HG03066 (cell line): ENCODE data around the gene FNDC11.

Experiments used
- ATAC-seq: cut with Tn5 transposase; IDR thresholded peaks from one replicate; pipeline ENCODE4 v1.9.1; 2021; ENCODE audit warnings: low read depth; ENCODE audit not compliant: unreplicated experiment

Gene FNDC11

DNA sequence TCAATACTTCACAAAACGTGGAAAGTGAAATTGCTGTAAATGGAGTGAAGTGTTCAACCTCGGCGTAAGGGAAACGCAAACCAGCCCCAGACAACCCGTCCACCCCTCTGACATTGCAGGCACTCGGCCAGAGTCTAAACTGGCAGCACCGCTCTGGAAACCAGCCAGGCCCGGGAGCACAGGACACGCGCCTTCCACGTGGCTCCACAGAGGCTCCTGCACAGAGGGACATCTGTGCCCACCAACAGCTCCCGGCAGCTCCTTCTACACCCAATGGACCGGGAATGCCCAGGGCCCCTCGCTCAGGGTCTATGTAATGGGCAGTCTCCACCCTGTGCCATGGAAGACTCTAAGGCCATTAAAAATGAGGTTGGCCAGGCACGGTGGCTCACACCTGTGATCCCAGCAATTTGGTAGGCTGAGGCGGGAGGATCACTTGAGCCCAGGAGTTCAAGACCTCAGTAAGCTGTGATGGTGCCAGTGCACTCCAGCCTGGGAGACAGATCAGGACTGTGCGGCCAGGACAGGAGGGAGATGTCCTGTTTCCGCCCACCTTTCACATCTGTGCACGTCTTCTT lies 23.4 kb downstream of the FNDC11 start:
- no peak for ATAC-seq

GRCh38 chr20:63578224-63579016 lies 24.5 kb downstream of the FNDC11 start:
- no peak for ATAC-seq

GRCh38 chr20:63579017-63579694 lies 25.2 kb downstream of the FNDC11 start:
- no peak for ATAC-seq

DNA sequence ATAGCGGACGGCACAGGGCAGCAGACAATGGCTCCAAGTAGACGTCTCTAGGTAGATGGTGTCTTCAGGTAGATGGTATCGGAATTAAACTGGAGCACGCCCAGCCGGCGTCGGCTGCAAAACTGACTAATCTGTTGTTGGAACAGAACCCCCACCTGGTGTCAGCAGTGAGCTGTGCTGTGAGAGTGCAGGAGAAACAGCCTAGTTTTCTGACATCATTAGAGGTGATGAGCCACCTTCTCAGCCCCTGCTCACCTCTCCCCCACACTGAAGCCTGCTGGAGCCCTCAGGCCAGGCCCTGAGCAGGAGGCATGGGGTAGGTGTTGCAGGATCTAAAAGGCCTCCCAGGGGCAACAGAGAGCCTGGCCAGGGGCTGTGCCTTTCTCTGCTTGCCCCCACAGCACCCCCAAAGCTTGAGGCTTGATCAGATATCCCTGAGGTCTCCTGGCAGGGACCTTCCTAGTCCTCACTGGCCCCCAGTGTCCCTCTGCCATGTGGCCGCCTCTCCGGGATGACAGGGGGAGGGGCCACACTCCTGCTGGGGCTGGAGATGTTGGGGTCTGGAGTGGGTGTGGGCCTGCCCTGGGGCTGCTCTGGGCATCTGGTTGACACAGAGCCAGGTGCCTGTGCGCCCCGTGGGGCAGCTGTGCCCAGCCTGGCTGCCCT lies 27.0 kb downstream of the FNDC11 start:
- ATAC-seq: no peak

GRCh38 chr20:63582382-63583063 lies 28.6 kb downstream of the FNDC11 start:
- no peak for ATAC-seq

- ATAC-seq: no peak
Observed at GRCh38 chr20:63585616-63586565, 31.9 kb downstream of the FNDC11 start.

GRCh38 chr20:63586797-63587196 lies 32.8 kb downstream of the FNDC11 start:
- no peak for ATAC-seq

DNA sequence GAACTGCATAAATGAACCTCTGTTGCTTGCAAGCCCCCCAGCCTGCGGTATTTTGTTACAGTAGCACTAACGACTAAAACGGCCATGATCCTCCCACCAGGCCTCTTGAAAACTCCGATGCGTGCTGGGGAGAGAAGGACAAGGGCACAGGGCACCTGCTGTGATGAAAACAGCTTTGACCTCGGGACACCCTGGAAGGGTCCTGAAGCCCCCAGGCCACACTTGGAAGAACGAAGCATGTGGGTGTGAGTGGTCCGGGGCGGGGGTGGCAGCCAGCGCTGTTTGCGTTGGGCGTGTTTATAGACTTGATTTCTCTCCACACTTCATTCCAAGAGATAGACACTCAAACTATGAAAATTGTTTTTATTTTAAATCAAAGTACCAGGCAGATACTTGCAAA lies 33.3 kb downstream of the FNDC11 start:
- no peak for ATAC-seq

DNA sequence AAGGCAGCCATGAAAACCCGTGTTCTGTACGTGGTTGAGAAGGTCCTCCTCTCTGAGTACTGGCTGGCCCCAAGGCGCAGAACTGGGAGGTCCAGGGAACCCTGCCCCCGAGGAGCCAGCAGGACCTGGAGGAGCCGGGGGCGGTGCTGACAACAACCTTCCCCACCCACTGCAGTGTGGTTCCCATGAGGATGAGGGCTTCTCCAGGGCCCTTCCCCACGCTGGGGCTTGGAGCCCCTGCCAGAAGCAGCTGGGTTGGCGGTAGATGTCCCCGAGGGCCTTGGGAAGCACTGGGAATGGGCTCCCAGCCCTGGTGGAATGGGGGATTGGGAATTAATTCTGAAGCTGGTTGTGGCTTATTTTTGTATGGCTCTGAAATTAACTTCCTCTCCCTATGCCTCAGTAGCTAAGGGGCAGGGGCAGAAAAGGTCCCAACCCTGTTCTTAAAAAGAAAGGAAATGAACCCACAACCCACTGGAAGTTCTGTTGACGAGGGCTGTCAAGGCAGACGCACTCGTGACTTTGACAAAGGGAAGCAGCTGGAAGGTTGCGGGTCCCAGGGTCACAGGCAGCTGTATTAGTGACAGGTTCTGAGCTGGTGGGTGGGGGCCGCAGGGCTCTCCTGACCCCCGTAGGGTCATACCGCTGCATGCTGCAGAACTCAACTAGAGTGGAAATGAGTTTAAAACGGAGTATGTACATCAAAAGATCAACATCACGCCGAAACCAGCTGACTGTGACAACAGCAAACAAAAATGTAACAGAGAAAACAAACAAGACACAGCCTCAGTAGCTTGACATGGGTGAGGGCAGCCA lies 34.0 kb downstream of the FNDC11 start:
- ATAC-seq: no peak

- no peak for ATAC-seq
Observed at GRCh38 chr20:63588641-63589041, 34.7 kb downstream of the FNDC11 start.

DNA sequence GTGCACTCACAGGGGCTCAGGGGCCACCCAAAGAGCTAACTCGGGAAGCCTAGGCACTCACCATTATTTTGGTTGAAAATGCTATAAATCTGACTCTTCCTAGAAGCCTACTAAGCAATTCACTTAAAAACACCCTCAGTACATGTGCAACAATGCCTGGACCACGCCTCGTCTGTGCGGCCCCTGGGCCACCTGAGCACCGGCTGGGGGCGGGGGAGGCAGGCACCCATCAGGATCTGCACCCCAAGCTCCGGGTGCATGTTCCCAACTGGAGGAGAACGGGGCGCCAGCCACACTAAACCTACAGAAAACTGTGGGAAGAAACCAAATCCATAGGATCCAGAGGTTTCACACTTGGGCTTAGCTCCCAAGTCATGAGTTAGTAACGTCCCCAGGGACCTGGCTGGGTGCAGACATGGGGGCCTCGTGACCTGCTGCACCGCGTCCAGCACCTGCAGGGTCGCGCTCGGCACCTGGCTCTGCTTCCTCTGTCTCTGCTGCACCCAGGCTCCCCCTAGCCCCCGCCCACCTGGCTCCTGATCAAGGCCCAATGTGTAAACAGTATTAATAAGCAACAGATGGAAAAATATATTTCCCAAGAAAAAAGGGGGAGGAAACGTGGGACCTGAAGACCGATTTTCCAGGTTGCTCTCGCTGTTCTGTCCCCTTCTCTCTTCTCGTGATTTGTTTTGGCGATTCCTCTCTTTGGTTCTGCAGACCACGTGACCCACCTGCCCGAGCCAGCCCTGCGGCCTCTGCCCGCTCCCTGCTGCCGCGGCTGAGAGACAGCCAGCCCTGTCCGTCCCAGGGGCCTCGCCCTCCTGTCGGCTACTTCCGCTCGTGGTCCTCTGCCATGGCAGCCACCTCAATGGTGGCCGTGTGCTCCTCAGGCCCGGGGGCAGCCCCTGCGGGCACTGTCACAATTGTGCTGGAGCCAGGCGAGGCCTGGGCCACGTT lies 35.6 kb downstream of the FNDC11 start:
- ATAC-seq: no peak

GRCh38 chr20:63590218-63591146 lies 36.5 kb downstream of the FNDC11 start:
- no peak for ATAC-seq

GRCh38 chr20:63591147-63591533 lies 37.2 kb downstream of the FNDC11 start:
- no peak for ATAC-seq

- ATAC-seq: no peak
Observed at GRCh38 chr20:63591786-63592355, 37.9 kb downstream of the FNDC11 start.

DNA sequence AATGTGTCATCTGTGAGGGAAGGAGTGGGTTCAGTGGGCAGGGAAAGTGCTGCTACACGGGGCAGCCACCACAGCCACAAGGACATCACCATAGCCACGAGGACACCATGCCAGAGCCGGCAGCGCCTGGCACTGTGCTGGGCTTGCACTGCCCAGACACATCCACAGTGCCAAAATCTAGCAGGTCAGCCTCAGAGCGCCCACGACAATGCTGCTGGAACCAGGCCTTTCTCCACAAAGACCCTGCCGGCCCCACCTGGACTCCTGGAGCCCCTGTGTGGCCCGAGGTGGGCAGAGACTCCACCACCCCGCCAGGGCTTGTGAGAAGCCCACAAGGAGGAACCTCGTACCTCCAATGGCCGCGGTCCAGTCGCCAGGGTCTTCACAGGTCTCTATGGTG lies 38.7 kb downstream of the FNDC11 start:
- no peak for ATAC-seq

DNA sequence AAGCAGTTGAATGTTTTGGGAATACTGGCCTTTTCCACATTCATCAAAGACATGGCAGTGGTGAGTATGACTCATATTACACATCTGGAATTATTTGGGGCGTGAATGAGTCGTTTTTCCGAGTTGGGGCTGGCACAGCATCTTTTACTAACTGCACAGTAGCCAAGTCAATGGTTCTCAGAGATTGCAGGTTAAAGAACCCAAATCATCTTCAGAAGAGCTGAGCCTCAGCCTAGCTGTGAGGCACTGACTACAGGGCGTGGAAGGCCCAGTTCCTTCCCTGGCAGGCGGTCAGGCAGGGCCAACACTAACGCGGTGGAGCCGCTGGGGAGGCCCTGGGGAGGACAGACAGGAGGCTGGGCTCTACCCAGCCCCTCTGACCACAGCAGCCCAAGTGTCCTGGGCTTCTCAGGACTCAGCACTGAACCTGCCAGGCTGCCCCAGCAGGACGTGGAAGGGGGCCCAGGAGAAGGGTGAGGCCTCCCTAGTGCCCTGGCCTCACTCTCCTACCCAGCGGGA lies 40.1 kb downstream of the FNDC11 start:
- no peak for ATAC-seq
